Raji (cell line): ENCODE results near the gene FNDC8.

Source experiments
- POLR2A ChIP-seq: IDR thresholded peaks from 2 replicates; pipeline ENCODE4 v1.6.1; 2011; ENCODE audit warnings: low read depth, low read length, control low read depth; ENCODE audit not compliant: insufficient read depth

FNDC8 gene

GRCh38 chr17:35121315-35121714, at the start of gene FNDC8:
FNDC8 (plus strand) TSS chr17:35121615; CDS start chr17:35121694, 79 bp downstream.
- no peak for TF ChIP-seq POLR2A

DNA sequence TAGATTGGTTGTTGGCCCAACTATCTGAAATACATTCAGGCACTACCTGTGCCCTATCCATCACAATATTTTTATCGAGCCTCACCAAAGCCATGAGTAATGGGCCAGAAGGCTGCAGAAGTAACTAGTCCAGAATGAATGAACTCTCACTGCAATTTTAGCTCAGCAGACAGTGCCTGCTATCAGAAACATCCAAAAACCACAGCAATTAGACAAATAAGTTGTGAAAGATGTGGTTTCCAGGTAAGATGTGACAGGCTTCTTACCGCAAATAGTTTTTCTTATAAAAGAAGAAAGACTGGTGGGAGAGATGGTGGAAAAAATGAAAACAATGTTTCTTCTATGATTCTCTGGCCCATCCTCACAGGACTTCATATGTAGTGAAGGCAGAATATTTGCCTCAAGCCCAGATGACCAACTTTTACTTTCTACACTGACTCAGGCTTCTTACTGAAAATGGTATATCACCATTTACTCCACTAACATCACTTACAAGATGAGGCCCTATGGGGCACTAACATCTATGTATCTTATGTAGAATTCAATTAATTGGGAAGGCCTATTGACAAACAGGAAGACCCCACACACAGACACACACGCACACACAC, 48.1 kb upstream of the FNDC8 start:
- TF ChIP-seq POLR2A: no peak

GRCh38 chr17:35073991-35074627, 47.3 kb upstream of the FNDC8 start:
- TF ChIP-seq POLR2A: no peak

DNA sequence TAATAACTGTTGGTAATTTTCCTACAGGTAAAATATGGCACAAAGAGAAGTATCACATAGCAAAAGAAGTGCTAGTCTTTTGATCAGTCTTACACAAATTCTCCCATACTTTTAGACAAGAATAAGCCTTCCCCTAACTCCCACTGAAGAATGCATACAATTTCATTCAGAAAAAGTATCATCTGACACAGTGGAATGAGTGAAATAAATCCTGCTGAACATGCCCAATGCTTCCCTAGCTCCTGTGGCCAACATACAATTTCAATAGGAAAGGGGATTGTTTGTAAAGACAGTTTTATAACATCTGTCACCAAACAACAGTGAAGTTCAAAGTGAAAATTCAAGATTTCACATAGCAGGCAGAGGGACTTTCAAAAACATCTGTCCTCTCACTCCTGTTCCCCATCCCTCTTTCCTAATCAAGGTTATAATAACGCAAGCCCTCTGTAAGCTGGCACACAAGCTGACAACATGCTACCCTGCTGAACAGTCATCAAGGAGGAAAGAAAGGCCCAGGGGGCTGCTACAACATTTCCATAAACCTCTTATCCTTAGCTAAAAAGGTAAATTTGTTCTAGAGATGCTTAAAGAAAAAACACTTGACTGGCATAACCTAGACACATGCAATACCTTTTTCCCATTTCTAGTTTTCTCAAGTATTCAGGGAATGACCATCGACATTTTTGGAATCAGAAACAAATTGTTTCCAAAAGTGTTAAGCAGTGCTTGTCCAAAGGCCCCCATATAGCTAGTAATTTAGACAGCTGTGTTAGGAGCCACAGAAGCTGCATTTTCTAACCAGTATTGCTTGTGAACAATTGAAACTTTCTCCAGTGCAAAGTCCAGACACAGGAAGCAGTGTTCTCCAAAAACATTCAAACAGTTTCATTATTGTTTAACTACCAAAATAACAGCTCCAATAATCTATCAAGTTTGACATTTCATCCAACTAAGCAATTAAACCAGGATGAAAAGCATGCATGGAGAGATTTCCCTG, 46.4 kb upstream of the FNDC8 start:
- TF ChIP-seq POLR2A: no peak

- no peak for TF ChIP-seq POLR2A
These were observed 44.5 kb upstream of the FNDC8 start for GRCh38 chr17:35076874-35077273.

GRCh38 chr17:35079547-35080423, 41.6 kb upstream of the FNDC8 start:
- no peak for TF ChIP-seq POLR2A

DNA sequence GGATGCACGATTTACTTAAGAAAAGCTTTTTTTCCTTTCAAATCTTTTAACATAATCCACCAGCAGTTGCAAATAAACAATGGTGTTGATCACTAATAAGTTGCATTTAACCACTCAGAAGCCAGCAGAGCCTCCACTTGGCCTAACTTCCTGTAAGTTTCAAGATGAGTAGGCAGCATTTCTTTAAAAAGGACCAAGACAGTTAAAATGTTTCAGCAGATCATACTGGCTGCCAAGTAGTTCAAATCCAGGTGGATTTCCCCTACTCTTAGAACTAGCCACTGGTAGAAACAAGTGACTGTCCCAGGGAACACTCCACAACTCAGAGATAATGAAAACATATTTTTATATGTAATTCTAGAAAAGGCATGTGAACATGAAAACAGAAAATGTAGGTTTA, 40.9 kb upstream of the FNDC8 start:
- peak; percentile 26; the same call in 1 of the 2 replicates for TF ChIP-seq POLR2A

GRCh38 chr17:35081638-35082037, 39.8 kb upstream of the FNDC8 start:
- TF ChIP-seq POLR2A: no peak

DNA sequence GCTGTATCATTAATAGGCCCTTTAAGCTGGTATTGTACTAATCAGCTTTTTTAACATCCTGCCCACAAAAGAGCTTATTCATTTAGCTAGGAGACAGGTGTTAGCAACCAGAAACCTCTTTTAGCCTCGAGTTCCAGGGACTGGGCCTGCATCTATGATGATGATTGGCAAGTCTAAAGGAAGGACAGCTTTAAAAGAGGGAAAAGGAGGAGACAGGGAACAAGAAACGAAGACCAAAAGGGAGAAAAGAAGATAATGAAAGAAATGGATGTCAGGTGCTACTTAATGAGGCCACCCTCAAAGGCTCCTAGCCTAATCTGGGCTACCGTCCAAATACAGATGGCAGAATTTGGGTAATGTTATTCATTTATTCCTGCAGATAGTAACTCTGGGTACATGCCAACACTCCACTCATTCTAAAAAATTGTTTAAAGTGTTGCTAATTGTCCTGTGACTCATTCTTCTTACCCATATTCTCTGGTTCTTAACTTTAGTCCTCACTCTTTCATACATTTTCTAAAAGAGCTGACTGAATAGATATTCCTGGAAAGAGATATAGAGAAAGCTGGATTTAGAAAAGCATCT, 39.2 kb upstream of the FNDC8 start:
- no peak for TF ChIP-seq POLR2A

- no peak for TF ChIP-seq POLR2A
These were observed 38.3 kb upstream of the FNDC8 start for GRCh38 chr17:35083071-35083470.

DNA sequence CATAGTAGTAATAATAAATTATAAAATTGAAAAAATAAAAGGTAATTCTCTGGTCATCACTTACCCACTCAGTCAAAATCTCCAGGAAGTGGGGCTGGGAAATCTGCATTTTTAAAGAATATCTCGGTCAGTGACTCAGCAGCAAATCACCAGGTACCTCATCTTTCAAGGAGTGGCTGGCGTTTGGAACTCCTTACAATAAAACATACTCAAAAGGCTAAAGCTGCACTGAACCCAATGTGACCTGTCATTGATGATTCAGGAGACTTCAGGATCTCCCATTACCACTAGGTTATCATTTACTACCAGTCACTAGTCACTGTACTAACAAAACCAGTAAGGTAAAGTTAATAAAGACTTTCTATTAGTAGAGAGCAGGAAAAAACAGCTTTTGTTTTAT, 36.4 kb upstream of the FNDC8 start:
- no peak for TF ChIP-seq POLR2A

DNA sequence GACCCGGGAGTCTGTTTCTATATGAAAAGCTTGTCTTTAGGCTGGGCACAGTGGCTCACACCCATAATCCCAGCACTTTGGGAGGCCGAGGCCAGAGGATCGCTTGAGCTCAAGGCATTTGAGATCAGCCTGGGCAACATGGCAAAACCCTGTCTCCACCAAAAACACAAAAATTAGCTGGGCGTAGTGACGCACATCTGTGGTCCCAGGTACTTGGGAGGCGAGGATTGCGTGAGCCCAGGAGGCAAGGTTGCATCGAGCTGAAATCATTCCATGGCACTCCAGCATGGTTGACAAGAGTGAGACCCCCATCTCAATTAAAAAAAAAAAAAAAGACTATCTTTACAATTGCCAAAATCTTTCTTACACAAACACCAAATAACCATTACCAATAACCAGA, 35.3 kb upstream of the FNDC8 start:
- no peak for TF ChIP-seq POLR2A

- no peak for TF ChIP-seq POLR2A
These were observed 34.4 kb upstream of the FNDC8 start for GRCh38 chr17:35086931-35087573.
